CD4-positive, alpha-beta T cell (primary cell): Measurements from ENCODE around the gene ARHGEF28. TPM values are rescaled to one million over a fixed set of nuclear protein-coding genes. Genes with fewer than 3 reads are reported as not detected.

ENCODE experiments used
- ATAC-seq: fragments of 200-7000 bp; cut with Tn5 transposase; one replicate; pipeline ENCODE4 v1.10.0; 2022; ENCODE audit warnings: mild to moderate bottlenecking; ENCODE audit not compliant: poor library complexity
- CTCF ChIA-PET: fragments of 350-600 bp; sonication (Branson Sonifier 250); formaldehyde crosslinking; loops from one replicate; lab custom pipeline; 2021; ENCODE audit warnings: antibody characterized with exemption, inconsistent platforms; lab: Charles Lee
- POLR2A ChIA-PET: fragments of 350-600 bp; sonication (Branson Sonifier 250); formaldehyde crosslinking; loops from one replicate; lab custom pipeline; 2021; ENCODE audit warnings: antibody characterized with exemption, inconsistent platforms; lab: Charles Lee
- DNase-seq, 14 experiments: peaks; one replicate each; pipeline ENCODE4 v3.0.0-alpha.2; 2013 to 2020; ENCODE audit warnings: mixed read lengths in 2 of 14
- H3K27ac ChIP-seq, 2 donors: one replicate each; pipeline versions ENCODE4 v1.5.1 to v1.7.0; 2013; ENCODE audit warnings: low read length in 2 of 2, low read depth in 1 of 2, mild to moderate bottlenecking in 1 of 2
- H3K27me3 ChIP-seq, 2 experiments: 1 replicate in 1 of 2; 2 replicates in 1 of 2; pipeline versions ENCODE4 v1.6.1 to v1.7.0; 2013; ENCODE audit warnings: low read length in 2 of 2, control low read depth in 1 of 2, mild to moderate bottlenecking in 1 of 2, moderate library complexity in 1 of 2; ENCODE audit not compliant: insufficient read depth in 2 of 2, control insufficient read depth in 1 of 2
- H3K36me3 ChIP-seq: one replicate; pipeline ENCODE4 v1.6.1; 2013; ENCODE audit warnings: low read length, control low read depth; ENCODE audit not compliant: insufficient read depth
- H3K4me1 ChIP-seq: one replicate; pipeline ENCODE4 v1.6.1; 2013; ENCODE audit warnings: low read length, control low read depth; ENCODE audit not compliant: insufficient read depth
- H3K4me3 ChIP-seq: one replicate; pipeline ENCODE4 v1.5.1; 2013; ENCODE audit warnings: mild to moderate bottlenecking, low read length, moderate library complexity
- H3K9me3 ChIP-seq, 2 experiments: 1 replicate in 1 of 2; 2 replicates in 1 of 2; pipeline versions ENCODE4 v1.6.1 to v1.7.0; 2013; ENCODE audit warnings: low read length in 2 of 2, mild to moderate bottlenecking in 2 of 2, control low read depth in 1 of 2, moderate library complexity in 1 of 2; ENCODE audit not compliant: control insufficient read depth in 1 of 2, insufficient read depth in 1 of 2
- H3K27ac Mint-ChIP-seq: one replicate; pipeline ENCODE4 v1.8.0; 2020; ENCODE audit warnings: mixed read lengths
- H3K27me3 Mint-ChIP-seq: one replicate; pipeline ENCODE4 v1.8.0; 2021; ENCODE audit warnings: mixed read lengths
- H3K36me3 Mint-ChIP-seq: one replicate; pipeline ENCODE4 v1.8.0; 2021; ENCODE audit warnings: low read depth, mixed read lengths
- H3K4me1 Mint-ChIP-seq: one replicate; pipeline ENCODE4 v1.8.0; 2021; ENCODE audit warnings: low read depth, mixed read lengths
- H3K4me3 Mint-ChIP-seq: one replicate; pipeline ENCODE4 v1.8.0; 2020; ENCODE audit warnings: mild to moderate bottlenecking, mixed read lengths
- H3K9me3 Mint-ChIP-seq: one replicate; pipeline ENCODE4 v1.8.0; 2020; ENCODE audit warnings: mixed read lengths
- intact Hi-C, 2 experiments: fragments of 100-400 bp; cut with DNase I in 1 of 2; cut with micrococcal nuclease in 1 of 2; formaldehyde crosslinking; loops; one replicate each; pipeline versions ENCODE4 v1.15.1 to v1.9.0; 2023 to 2025; cut with DNase I, micrococcal nuclease
- total RNA-seq, 174 experiments: library from RNA in 2 of 174; stranded (reverse) in 2 of 174; gene quantifications; one replicate each; pipeline ENCODE4 v1.2.3 and lab custom pipeline; 2021 to 2026
- TF ChIP-seq, protein P1 (sequence below): fragments of 200-600 bp; IDR thresholded peaks from one replicate; pipeline ENCODE4 v1.8.0; 2022; ENCODE audit warnings: antibody characterized with exemption, mild to moderate bottlenecking

Gene ARHGEF28
- total RNA-seq, 2 experiments from 2014 or later, result not detected

DNA sequence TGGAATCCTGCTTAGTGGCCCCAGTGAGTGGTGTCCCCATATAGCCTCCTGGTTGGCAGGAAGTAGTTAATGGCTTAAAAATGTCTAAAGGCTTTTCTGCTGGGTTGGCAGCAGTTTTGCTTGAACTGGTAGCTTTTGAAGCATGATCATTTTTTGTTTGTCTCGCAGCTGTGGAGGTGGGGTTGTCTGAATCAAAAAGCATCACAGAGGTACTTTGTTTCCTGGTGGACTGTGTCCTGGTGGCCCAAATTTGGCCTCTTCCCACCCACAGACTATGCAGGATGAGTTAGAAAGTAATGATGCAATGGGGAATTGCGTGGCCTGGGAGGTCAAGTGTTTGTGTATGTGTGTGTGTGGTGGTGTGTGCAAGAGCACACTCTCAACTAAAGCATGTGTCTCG lies 322.7 kb downstream of the ARHGEF28 start:
- H3K27me3 ChIP-seq, result peaks cover 4 to 5% of the 10 kb centered on the region in 2 experiments
- TF ChIP-seq, protein P1, sequence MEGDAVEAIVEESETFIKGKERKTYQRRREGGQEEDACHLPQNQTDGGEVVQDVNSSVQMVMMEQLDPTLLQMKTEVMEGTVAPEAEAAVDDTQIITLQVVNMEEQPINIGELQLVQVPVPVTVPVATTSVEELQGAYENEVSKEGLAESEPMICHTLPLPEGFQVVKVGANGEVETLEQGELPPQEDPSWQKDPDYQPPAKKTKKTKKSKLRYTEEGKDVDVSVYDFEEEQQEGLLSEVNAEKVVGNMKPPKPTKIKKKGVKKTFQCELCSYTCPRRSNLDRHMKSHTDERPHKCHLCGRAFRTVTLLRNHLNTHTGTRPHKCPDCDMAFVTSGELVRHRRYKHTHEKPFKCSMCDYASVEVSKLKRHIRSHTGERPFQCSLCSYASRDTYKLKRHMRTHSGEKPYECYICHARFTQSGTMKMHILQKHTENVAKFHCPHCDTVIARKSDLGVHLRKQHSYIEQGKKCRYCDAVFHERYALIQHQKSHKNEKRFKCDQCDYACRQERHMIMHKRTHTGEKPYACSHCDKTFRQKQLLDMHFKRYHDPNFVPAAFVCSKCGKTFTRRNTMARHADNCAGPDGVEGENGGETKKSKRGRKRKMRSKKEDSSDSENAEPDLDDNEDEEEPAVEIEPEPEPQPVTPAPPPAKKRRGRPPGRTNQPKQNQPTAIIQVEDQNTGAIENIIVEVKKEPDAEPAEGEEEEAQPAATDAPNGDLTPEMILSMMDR, result no peak
- DNase-seq, result no peak
- H3K4me1 Mint-ChIP-seq, result no peaks in the 10 kb centered on the region
- ChIA-PET POLR2A (no interaction called here), CTCF (no interaction called here)
- H3K9me3 ChIP-seq, result no peaks in the 10 kb centered on the region
- no peak for ATAC-seq
- intact Hi-C loops, result no loop called here
- H3K9me3 Mint-ChIP-seq, result peaks cover 5% of the 10 kb centered on the region
- no peak overlapping the region for H3K4me3 Mint-ChIP-seq
- no peaks in the 10 kb centered on the region for H3K4me1 ChIP-seq
- H3K27me3 Mint-ChIP-seq, result peaks cover 20% of the 10 kb centered on the region
- no peaks in the 10 kb centered on the region for H3K36me3 Mint-ChIP-seq
- H3K27ac ChIP-seq, result no peak overlapping the region
- no peak overlapping the region for H3K4me3 ChIP-seq
- H3K36me3 ChIP-seq, result no peaks in the 10 kb centered on the region
- no peak overlapping the region for H3K27ac Mint-ChIP-seq

DNA sequence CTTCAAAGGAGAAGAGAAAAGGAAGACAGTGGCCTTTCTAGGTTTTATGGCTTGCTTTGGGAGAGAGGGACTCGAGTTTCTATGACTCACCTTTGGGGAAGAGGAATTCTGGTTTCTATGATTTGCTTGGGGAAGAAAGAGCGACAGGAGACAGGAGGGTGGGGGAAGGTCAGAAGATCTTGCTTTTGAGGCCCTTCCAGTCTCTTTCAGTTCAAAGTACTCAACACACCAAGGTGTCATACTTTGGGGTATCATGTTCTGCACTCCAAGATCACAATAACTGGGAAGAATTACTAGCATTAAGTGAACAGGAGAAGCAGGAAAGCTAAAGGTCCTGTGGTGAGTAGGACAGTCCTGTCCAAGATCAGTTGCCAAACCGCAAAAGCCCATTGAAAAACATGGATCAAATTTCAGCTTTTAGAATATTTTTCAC lies 324.5 kb downstream of the ARHGEF28 start:
- no peaks in the 10 kb centered on the region for H3K4me1 Mint-ChIP-seq
- no peaks in the 10 kb centered on the region for H3K36me3 Mint-ChIP-seq
- ATAC-seq (no peak), DNase-seq (no peak)
- Histone ChIP-seq H3K4me1 (no peaks in the 10 kb centered on the region), H3K36me3 (no peaks in the 10 kb centered on the region), H3K9me3 (no peaks in the 10 kb centered on the region), H3K27me3 (peaks cover 4 to 9% of the 10 kb centered on the region in 2 experiments), H3K27ac (no peak overlapping the region), H3K4me3 (no peak overlapping the region)
- no peaks in the 10 kb centered on the region for H3K9me3 Mint-ChIP-seq
- ChIA-PET POLR2A (no interaction called here), CTCF (no interaction called here)
- TF ChIP-seq, protein P1, result no peak
- H3K27me3 Mint-ChIP-seq, result peaks cover 15% of the 10 kb centered on the region
- no peak overlapping the region for H3K27ac Mint-ChIP-seq
- H3K4me3 Mint-ChIP-seq, result no peak overlapping the region
- intact Hi-C loops, result no loop called here

GRCh38 chr5:73950912-73951430 lies 325.0 kb downstream of the ARHGEF28 start:
- Histone ChIP-seq H3K27ac (no peak overlapping the region), H3K36me3 (no peaks in the 10 kb centered on the region), H3K4me1 (no peaks in the 10 kb centered on the region), H3K4me3 (no peak overlapping the region), H3K27me3 (peaks cover 4 to 9% of the 10 kb centered on the region in 2 experiments), H3K9me3 (no peaks in the 10 kb centered on the region)
- TF ChIP-seq, protein P1, result no peak
- Mint-ChIP-seq H3K27ac (no peak overlapping the region), H3K4me1 (no peaks in the 10 kb centered on the region), H3K4me3 (no peak overlapping the region), H3K36me3 (no peaks in the 10 kb centered on the region), H3K9me3 (no peaks in the 10 kb centered on the region), H3K27me3 (peaks cover 17% of the 10 kb centered on the region)
- CTCF ChIA-PET, result no interaction called here
- ATAC-seq (no peak), DNase-seq (no peak)
- POLR2A ChIA-PET, result no interaction called here
- intact Hi-C loops, result no loop called here
